GM12864 (cell line): ENCODE measurements around the gene CD52.

ENCODE experiments used
- DNase-seq: peaks from one replicate; pipeline ENCODE4 v3.0.0-alpha.2; 2011; ENCODE audit warnings: low read depth
- H3K4me3 ChIP-seq: 2 replicates; pipeline ENCODE4 v1.5.1; 2011; ENCODE audit warnings: mild to moderate bottlenecking, low read depth, low read length, control low read depth
- TF ChIP-seq, protein P1 (sequence below): IDR thresholded peaks from 2 replicates; pipeline ENCODE4 v1.5.1; 2011; ENCODE audit warnings: low read depth, mild to moderate bottlenecking, moderate library complexity, low read length, control low read depth, inconsistent platforms; ENCODE audit errors: missing control alignments

The CD52 gene

DNA sequence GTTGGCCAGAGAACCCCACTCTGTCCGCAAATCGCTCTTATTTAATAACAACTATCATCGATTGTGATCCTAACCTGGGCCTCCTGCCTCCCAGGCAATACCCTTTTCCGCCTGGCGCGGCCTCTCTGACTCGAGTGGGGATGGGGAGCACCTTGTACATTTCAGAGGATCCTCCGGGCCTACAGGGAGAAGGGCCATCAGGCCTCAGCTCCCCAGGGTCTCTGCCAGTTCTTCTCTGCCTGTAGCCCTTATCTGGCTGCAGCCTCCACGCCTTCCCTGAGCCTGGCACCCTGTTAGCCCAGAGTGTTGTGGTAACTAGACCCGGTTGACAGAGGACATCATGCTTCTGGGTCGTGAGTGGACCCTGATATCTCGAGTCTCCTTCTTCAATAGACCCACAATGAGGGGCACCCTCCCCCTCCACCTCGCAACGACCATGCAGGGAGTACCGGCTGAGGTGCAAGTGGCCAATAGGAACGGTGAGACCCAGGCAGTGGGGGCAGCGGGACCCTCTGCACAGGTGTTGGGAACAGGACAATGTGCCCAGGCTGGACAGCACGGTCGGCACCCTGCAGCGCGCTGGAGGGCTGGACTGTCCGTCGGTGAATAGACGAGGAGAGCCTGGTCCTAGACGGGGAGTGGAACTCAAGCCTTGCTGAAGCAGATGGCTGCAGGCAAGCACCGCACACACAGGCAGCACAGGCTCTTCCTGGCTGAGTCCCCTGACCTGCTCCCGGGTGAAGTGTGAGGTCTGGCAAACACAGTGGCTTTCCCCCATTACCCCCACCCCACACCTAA is 43.2 kb downstream of the CD52 start:
- no peak for DNase-seq
- TF ChIP-seq, protein P1, sequence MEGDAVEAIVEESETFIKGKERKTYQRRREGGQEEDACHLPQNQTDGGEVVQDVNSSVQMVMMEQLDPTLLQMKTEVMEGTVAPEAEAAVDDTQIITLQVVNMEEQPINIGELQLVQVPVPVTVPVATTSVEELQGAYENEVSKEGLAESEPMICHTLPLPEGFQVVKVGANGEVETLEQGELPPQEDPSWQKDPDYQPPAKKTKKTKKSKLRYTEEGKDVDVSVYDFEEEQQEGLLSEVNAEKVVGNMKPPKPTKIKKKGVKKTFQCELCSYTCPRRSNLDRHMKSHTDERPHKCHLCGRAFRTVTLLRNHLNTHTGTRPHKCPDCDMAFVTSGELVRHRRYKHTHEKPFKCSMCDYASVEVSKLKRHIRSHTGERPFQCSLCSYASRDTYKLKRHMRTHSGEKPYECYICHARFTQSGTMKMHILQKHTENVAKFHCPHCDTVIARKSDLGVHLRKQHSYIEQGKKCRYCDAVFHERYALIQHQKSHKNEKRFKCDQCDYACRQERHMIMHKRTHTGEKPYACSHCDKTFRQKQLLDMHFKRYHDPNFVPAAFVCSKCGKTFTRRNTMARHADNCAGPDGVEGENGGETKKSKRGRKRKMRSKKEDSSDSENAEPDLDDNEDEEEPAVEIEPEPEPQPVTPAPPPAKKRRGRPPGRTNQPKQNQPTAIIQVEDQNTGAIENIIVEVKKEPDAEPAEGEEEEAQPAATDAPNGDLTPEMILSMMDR: no peak
- no peak overlapping the region for H3K4me3 ChIP-seq

DNA sequence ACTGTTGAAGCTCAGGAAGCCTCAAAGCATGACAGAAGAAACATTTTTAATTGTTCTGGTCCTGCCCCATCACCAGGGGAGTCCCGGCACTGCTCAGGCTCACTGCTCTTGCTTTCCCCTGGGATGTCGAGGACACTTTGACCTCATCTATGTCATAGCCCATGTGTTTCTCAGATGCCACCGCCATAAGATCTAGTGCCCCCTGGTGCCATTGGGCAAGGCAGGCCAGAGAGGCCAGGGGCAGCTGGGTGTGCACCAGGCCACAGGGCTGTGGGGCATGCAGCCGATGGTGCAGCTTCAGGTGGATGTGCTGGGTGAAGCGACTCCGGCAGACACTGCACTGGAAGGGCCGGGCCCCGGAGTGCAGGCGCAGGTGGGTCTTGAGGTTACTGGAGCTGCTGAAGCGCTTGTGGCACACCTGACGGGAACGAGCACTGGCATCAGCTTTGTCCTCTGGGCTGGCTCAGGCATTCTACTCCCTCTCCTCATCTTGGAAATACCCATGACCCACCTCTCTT is 43.9 kb downstream of the CD52 start:
- DNase-seq: no peak
- TF ChIP-seq, protein P1: no peak
- H3K4me3 ChIP-seq: no peak overlapping the region

DNA sequence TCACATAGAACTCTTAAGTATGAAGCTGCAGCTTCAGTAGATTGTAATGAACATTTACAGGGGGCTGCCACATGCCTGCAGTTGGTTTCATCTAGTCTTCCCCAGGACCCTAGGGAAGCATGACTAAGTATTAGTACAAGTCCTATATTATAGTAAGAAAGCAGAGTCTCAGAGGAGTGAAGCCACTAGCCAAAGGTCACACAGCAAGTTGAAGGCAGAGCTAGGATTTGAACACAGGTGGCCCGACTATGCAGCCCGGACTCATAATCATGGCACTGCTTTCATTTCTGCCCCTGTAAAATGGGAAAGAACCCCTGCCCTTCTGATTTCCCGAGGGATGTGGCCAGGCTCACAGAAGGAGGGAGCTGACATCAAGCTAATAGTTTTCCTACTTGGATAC is 44.6 kb downstream of the CD52 start:
- TF ChIP-seq, protein P1: no peak
- DNase-seq: no peak
- H3K4me3 ChIP-seq: no peak overlapping the region

DNA sequence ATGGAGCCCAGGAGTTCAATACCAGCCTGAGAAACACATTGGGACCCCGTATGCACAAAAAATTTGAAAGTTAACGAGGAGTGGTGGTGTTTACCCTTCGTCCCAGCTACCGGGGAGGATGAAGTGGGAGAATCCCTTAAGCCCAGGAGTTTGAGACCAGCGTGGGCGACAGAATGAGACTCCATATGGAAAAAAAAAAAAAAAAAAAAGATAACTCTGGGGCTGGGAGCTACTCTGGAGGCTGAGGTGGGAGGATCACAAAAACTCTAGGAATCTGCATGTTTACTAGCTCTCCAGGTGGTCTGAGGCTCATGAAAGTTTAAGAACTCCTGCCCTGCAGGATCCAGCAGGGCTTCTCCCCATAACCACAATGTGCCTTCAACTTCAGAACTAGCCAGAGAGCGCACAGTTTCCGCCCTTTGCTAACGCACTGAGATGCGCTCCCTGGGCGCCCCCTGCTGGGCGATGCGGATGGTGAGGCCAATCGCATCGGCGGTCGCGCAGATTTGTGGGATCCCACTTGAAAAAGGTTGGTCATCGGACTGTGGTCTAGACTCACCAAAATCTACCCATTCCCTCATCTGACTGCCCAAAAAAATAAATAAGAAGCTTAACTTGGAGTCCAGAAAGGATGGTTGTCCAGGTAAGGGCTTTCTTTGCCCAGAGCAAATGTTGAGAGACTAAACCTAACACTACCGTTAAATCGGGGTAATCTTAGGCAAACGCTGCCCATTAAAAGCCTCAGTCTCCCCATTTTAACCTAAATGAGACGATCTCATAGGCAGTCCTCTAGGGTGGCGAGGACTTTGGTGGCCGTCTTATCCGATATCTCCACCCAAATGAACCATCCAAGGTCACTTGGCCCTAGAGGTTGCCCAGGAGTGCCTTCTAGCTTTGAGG is 46.0 kb downstream of the CD52 start:
- H3K4me3 ChIP-seq: no peak overlapping the region

DNA sequence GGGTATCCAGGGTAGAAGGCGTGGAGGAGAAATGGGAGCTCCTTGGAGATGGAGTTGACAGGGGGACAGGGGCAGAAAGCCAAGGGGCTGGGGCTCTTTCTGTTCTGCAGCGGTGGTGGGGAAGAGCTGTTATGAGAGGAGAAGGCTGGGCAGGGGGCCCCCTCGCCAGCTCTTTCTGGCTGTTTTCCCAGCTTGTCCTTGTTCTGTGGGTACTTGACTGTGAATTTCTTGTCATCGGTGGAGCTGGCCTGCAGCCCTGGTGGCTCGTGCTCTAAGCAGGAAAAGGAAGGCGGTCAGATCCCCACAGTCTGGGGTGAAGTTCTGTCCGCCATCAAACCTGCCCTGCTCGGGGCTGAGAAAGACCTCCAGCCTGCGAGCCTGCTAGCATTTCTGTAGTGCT is 47.2 kb downstream of the CD52 start:
- DNase-seq: no peak
- TF ChIP-seq, protein P1: no peak
- no peak overlapping the region for H3K4me3 ChIP-seq

More for the DNA sequence above, 46.0 kb downstream of the CD52 start:
- DNase-seq: peak; percentile 38
- TF ChIP-seq, protein P1: peak; percentile 98

DNA sequence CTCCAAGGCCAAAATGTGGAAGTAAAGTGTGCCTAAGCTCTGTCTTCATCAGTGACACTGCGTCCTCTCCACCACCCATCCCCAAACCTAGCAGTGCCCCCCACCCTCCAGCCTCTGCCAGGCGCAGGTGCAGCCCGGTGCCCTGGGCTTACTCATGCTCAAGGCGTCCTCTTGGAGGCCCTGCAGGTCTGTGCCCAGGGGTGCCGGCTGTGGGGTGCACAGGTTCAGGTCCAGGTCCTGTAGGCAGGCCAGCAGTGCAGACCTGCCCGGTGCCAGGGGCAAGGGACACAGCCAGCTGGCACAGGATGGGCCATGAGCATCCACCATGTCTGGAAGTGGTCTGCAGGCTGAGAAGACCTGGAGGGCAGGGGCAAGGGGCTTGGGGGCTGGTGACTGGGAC is 49.7 kb downstream of the CD52 start:
- no peak for DNase-seq
- no peak overlapping the region for H3K4me3 ChIP-seq
- TF ChIP-seq, protein P1: no peak
